Measurements from ENCODE around the gene ARRB1.
"Not testable (repeated sequence)": the region's sequence is repeated elsewhere in the genome, so short reads cannot be mapped to it uniquely, and the experiment has no call there.

GRCh38 chr11:75331761-75332160, 19.7 kb downstream of the ARRB1 start:
- TF ChIP-seq, protein P1, sequence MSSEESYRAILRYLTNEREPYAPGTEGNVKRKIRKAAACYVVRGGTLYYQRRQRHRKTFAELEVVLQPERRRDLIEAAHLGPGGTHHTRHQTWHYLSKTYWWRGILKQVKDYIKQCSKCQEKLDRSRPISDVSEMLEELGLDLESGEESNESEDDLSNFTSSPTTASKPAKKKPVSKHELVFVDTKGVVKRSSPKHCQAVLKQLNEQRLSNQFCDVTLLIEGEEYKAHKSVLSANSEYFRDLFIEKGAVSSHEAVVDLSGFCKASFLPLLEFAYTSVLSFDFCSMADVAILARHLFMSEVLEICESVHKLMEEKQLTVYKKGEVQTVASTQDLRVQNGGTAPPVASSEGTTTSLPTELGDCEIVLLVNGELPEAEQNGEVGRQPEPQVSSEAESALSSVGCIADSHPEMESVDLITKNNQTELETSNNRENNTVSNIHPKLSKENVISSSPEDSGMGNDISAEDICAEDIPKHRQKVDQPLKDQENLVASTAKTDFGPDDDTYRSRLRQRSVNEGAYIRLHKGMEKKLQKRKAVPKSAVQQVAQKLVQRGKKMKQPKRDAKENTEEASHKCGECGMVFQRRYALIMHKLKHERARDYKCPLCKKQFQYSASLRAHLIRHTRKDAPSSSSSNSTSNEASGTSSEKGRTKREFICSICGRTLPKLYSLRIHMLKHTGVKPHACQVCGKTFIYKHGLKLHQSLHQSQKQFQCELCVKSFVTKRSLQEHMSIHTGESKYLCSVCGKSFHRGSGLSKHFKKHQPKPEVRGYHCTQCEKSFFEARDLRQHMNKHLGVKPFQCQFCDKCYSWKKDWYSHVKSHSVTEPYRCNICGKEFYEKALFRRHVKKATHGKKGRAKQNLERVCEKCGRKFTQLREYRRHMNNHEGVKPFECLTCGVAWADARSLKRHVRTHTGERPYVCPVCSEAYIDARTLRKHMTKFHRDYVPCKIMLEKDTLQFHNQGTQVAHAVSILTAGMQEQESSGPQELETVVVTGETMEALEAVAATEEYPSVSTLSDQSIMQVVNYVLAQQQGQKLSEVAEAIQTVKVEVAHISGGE (tag by site-specific recombination; conservative IDR thresholded peaks at IDR 0.05; ENCODE audit: low read depth) = not testable (repeated sequence)
- TF ChIP-seq REST (tag by site-specific recombination; IDR thresholded peaks at IDR 0.05); PBX3 (CRISPR knock-in tag; IDR thresholded peaks at IDR 0.05): not testable (repeated sequence)
